K562 (cell line): ENCODE results near the gene SLC44A1. TPM values are rescaled to one million over a fixed set of nuclear protein-coding genes. Genes with fewer than 3 reads are reported as not detected.

Experiments
- ATAC-seq: fragments of 200-7000 bp; cut with Tn5 transposase; 3 replicates; pipeline ENCODE4 v1.9.1; 2020; ENCODE audit warnings: moderate library complexity
- BruUV-seq: library from RNA; stranded (reverse); fragments of 400-500 nt; replicated peaks from 2 replicates; lab custom pipeline; 2021; lab: Mats Ljungman, UMichigan
- CTCF ChIA-PET: fragments of 300-600 bp; formaldehyde crosslinking; extraction: SDS; loops from one replicate; lab custom pipeline; 2021; ENCODE audit warnings: low intra/inter-chr PET ratio; lab: Yijun Ruan, JAX
- POLR2A ChIA-PET: fragments of 300-600, 350-650 bp; sonication (Branson Sonifier 250); formaldehyde crosslinking; extraction: SDS; loops from one replicate; lab custom pipeline; 2021; ENCODE audit warnings: antibody characterized with exemption, inconsistent platforms; lab: Yijun Ruan, JAX
- DNase-seq, 4 experiments: peaks; one replicate each; pipeline versions ENCODE4 v3.0.0 to v3.0.0-alpha.2; 2011 to 2018; ENCODE audit warnings: low spot score in 3 of 4, mixed read lengths in 3 of 4; ENCODE audit errors: extremely low read depth in 1 of 4
- FAIRE-seq: peaks from 2 replicates; lab custom pipeline; 2011; peaks lifted over from hg19 to GRCh38; lab: Jason Lieb, UNC
- H2AFZ ChIP-seq: 2 replicates; pipeline ENCODE4 v1.6.0; 2011; ENCODE audit warnings: low read depth, low read length, control low read depth, inconsistent platforms
- H3K27ac ChIP-seq: fragments of 200-600 bp; 3 replicates; pipeline ENCODE4 v1.8.0; 2011; ENCODE audit warnings: low read depth, mild to moderate bottlenecking, control low read depth, inconsistent platforms, low read length, moderate library complexity, mixed read lengths; ENCODE audit errors: extremely low read depth
- H3K27me3 ChIP-seq, 2 experiments: fragments of 300-600 bp in 1 of 2; 2 replicates in 1 of 2; 3 replicates in 1 of 2; pipeline versions ENCODE4 v1.6.0 to v1.8.0; 2011; ENCODE audit warnings: inconsistent platforms in 2 of 2, low read length in 2 of 2, mild to moderate bottlenecking in 1 of 2, mixed read lengths in 1 of 2, moderate library complexity in 1 of 2; ENCODE audit not compliant: control insufficient read depth in 2 of 2, insufficient read depth in 2 of 2
- H3K36me3 ChIP-seq: fragments of 300-600 bp; 3 replicates; pipeline ENCODE4 v1.8.0; 2011; ENCODE audit warnings: mild to moderate bottlenecking, low read length, inconsistent platforms; ENCODE audit not compliant: control insufficient read depth, insufficient read depth
- H3K4me1 ChIP-seq, 2 experiments: fragments of 200-600 bp in 1 of 2; replicated peaks in 1 of 2; 2 replicates in 1 of 2; 3 replicates in 1 of 2; pipeline versions ENCODE4 v1.5.1 to v1.8.0; 2011; ENCODE audit warnings: inconsistent platforms in 2 of 2, low read length in 2 of 2, mild to moderate bottlenecking in 1 of 2, mixed read lengths in 1 of 2, moderate library complexity in 1 of 2; ENCODE audit not compliant: control insufficient read depth in 2 of 2, insufficient read depth in 2 of 2
- H3K4me2 ChIP-seq: 2 replicates; pipeline ENCODE4 v1.6.1; 2011; ENCODE audit warnings: low read length, control low read depth, inconsistent platforms, mixed read lengths; ENCODE audit not compliant: insufficient read depth
- H3K4me3 ChIP-seq: fragments of 200-600 bp; sonication (generic), shearing (Covaris generic); 2 replicates; pipeline ENCODE4 v1.5.1; 2016; ENCODE audit warnings: control low read depth, inconsistent platforms
- H3K79me2 ChIP-seq: fragments of 200-600 bp; 3 replicates; pipeline ENCODE4 v1.8.0; 2011; ENCODE audit warnings: low read length, inconsistent platforms; ENCODE audit not compliant: control insufficient read depth, insufficient read depth
- H3K9ac ChIP-seq, 2 experiments: 2 replicates each; pipeline versions ENCODE4 v1.6.0 to v1.6.1; 2011; ENCODE audit warnings: low read depth in 2 of 2, low read length in 2 of 2, control low read depth in 1 of 2, inconsistent platforms in 1 of 2, mild to moderate bottlenecking in 1 of 2, mixed read lengths in 1 of 2; ENCODE audit not compliant: insufficient read depth in 1 of 2
- H3K9me1 ChIP-seq: one replicate; pipeline ENCODE4 v1.6.0; 2011; ENCODE audit warnings: inconsistent platforms, mild to moderate bottlenecking, low read length, moderate library complexity; ENCODE audit not compliant: control insufficient read depth, insufficient read depth
- H3K9me3 ChIP-seq: replicated peaks from 2 replicates; pipeline ENCODE4 v1.5.1; 2011; ENCODE audit warnings: low read depth, low read length, inconsistent platforms; ENCODE audit not compliant: control insufficient read depth, insufficient read depth
- H4K20me1 ChIP-seq: replicated peaks from 2 replicates; pipeline ENCODE4 v1.6.1; 2011; ENCODE audit warnings: low read length, inconsistent platforms, mixed read lengths; ENCODE audit not compliant: control insufficient read depth, insufficient read depth
- C11orf30 ChIP-seq: fragments of 450-650 bp; IDR thresholded peaks from 2 replicates; pipeline ENCODE4 v1.6.1; 2016; ENCODE audit warnings: low read depth, mild to moderate bottlenecking
- HDAC2 ChIP-seq: fragments of 450-650 bp; IDR thresholded peaks from 2 replicates; pipeline ENCODE4 v1.6.1; 2016; ENCODE audit warnings: mild to moderate bottlenecking
- MAFF ChIP-seq: IDR thresholded peaks from 2 replicates; pipeline ENCODE4 v1.6.1; 2012; ENCODE audit warnings: low read length, improper control_type of control experiment
- MAFG ChIP-seq: fragments of 450-650 bp; conservative IDR thresholded peaks from 2 replicates; pipeline ENCODE4 v1.6.1; 2016; ENCODE audit warnings: missing genetic modification characterization, missing compliant biosample characterization
- MAZ ChIP-seq, 2 experiments: fragments of 450-650 bp in 1 of 2; sonication (generic) in 1 of 2; formaldehyde crosslinking; IDR thresholded peaks in 1 of 2; conservative IDR thresholded peaks in 1 of 2; 2 replicates each; pipeline versions ENCODE4 v1.4.0 to v1.5.0; 2020; ENCODE audit warnings: mild to moderate bottlenecking in 1 of 2, missing genetic modification reagents in 1 of 2
- RBFOX2 ChIP-seq: fragments of 200-400 bp; formaldehyde crosslinking; IDR thresholded peaks from 2 replicates; pipeline ENCODE4 v1.6.1; 2017; ENCODE audit warnings: low read depth, mild to moderate bottlenecking, low read length, moderate library complexity
- RBM15 ChIP-seq: fragments of 200-400 bp; formaldehyde crosslinking; IDR thresholded peaks from 2 replicates; pipeline ENCODE4 v1.6.1; 2018; ENCODE audit warnings: mild to moderate bottlenecking, low read length, moderate library complexity; ENCODE audit not compliant: insufficient read depth
- SRF ChIP-seq, 2 experiments: fragments of 250-450, 450-650 bp in 1 of 2; sonication (Bioruptor Pico) in 1 of 2; sonication (generic) in 1 of 2; formaldehyde crosslinking; IDR thresholded peaks; 2 replicates each; pipeline versions ENCODE4 v1.5.0 to v1.5.1; 2020 to 2022; ENCODE audit warnings: mild to moderate bottlenecking in 1 of 2, missing genetic modification reagents in 1 of 2
- TARDBP ChIP-seq: fragments of 450-650 bp; IDR thresholded peaks from 2 replicates; pipeline ENCODE4 v1.6.1; 2016
- ZNF224 ChIP-seq: sonication (generic); formaldehyde crosslinking; IDR thresholded peaks from 2 replicates; pipeline ENCODE4 v1.8.0; 2022; ENCODE audit warnings: mild to moderate bottlenecking, missing genetic modification reagents
- ZNF253 ChIP-seq: fragments of 250-450 bp; sonication (Bioruptor Pico); conservative IDR thresholded peaks from 2 replicates; pipeline ENCODE4 v1.6.1; 2021; ENCODE audit warnings: mild to moderate bottlenecking
- ZNF316 ChIP-seq: fragments of 450-650 bp; IDR thresholded peaks from 2 replicates; pipeline ENCODE4 v1.6.1; 2016
- ZNF717 ChIP-seq: fragments of 250-450 bp; sonication (Bioruptor Pico); IDR thresholded peaks from 2 replicates; pipeline ENCODE4 v1.5.0; 2021
- WGBS: fragments of 100-300 bp; shearing (Covaris generic); methylation state at CpG from one replicate; pipeline ENCODE4 v1.1.6; 2016; ENCODE audit warnings: low coverage, mixed read lengths; ENCODE audit not compliant: insufficient coverage; ENCODE audit errors: missing lambda C conversion rate; 5-methylcytosine and 5-hydroxymethylcytosine counted together
- in situ Hi-C: fragments of 300-500 bp; cut with MboI; formaldehyde crosslinking; loops from 4 replicates; pipeline ENCODE4 v1.15.0; 2018; ENCODE audit warnings: inconsistent platforms, mixed read lengths
- intact Hi-C: fragments of 100-400 bp; cut with micrococcal nuclease; formaldehyde crosslinking; loops from 2 replicates; pipeline ENCODE4 v1.14.2; 2022
- polyA plus RNA-seq, 8 experiments: library from polyadenylated mRNA; depleted of rRNA in 4 of 8; stranded (reverse) in 5 of 8; unstranded in 3 of 8; fragments of >200 nt; fragmentation: Nextera tagmentation in 2 of 8; fragmentation: Illumina TruSeq in 1 of 8; extraction: Ambion mirVana in 2 of 8; extraction: Trizol in 1 of 8; gene quantifications; 2 replicates each; pipeline versions ENCODE4 v1.2.1 to v1.2.3, GENCODE V29; 2011 to 2014; ENCODE audit warnings: inconsistent platforms in 1 of 8, missing spikeins in 1 of 8
- total RNA-seq, 7 experiments: library from RNA; depleted of rRNA in 6 of 7; stranded (reverse); fragments of >200 nt in 6 of 7; fragmentation: Illumina TruSeq in 2 of 7; extraction: Trizol in 2 of 7; gene quantifications; 2 replicates each; pipeline versions ENCODE4 v1.2.1 to v1.2.3, GENCODE V29; 2011 to 2021; ENCODE audit warnings: low replicate concordance in 1 of 7
- TF ChIP-seq, protein P1 (sequence below): fragments of 450-650 bp; IDR thresholded peaks from 2 replicates; pipeline ENCODE4 v1.6.1; 2016
- TF ChIP-seq, protein P2 (sequence below): fragments of 450-650 bp; IDR thresholded peaks from 2 replicates; pipeline ENCODE4 v1.7.1; 2018; ENCODE audit warnings: mild to moderate bottlenecking, low read depth; ENCODE audit not compliant: partially characterized antibody

SLC44A1 gene
- total and polyA plus RNA-seq, 9 of the 15 experiments (the other 6 are each of a cell fraction or from before 2014, with no cell fraction given) = 0.11 to 0.59 (median 0.30) TPM

DNA sequence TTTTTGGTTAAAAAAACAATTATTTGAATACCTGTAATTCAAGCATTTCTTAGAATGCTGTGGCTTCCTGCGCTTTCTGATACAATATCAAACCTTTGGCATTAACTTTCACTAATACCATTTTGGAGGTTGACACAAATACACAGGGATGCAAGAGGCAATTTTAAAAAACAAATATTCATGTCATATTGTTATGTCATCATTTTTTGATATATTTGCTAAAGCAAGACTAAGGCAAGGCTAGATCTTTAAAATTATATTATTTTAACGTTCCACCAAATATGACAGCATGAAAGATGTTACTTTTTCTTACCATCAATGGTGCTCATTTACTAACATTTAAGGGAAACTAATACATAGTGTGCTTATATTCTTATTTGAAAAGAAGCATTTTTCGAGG lies 110.0 kb downstream of the SLC44A1 start:
- no peak for FAIRE-seq
- no peaks in the 10 kb centered on the region for H3K36me3 ChIP-seq
- no peak for DNase-seq
- POLR2A ChIA-PET = no interaction called here
- in situ Hi-C loops = no loop called here
- H4K20me1 ChIP-seq = no peaks in the 10 kb centered on the region
- BruUV-seq = no TSS peak
- H3K27ac ChIP-seq = no peak overlapping the region
- H3K4me1 ChIP-seq = no peaks in the 10 kb centered on the region
- H3K4me2 ChIP-seq = no peak overlapping the region
- H3K27me3 ChIP-seq = no peaks in the 10 kb centered on the region
- H3K9me3 ChIP-seq = no peaks in the 10 kb centered on the region
- 12% methylated on average over 3 of the region's 3 CpGs for WGBS
- intact Hi-C loops = no loop called here
- ATAC-seq = no peak
- CTCF ChIA-PET = no interaction called here
- H3K79me2 ChIP-seq = no peaks in the 10 kb centered on the region
- no peak overlapping the region for H2AFZ ChIP-seq
- H3K9me1 ChIP-seq = no peaks in the 10 kb centered on the region
- no peak overlapping the region for H3K4me3 ChIP-seq
- H3K9ac ChIP-seq = no peak overlapping the region
- TF ChIP-seq ZNF316 (peak; percentile 71), C11orf30 (peak; percentile 52), MAFF (peak; percentile 30; the same call in 1 of the 2 replicates), MAFG (peak; percentile 32), HDAC2 (no peak)

DNA sequence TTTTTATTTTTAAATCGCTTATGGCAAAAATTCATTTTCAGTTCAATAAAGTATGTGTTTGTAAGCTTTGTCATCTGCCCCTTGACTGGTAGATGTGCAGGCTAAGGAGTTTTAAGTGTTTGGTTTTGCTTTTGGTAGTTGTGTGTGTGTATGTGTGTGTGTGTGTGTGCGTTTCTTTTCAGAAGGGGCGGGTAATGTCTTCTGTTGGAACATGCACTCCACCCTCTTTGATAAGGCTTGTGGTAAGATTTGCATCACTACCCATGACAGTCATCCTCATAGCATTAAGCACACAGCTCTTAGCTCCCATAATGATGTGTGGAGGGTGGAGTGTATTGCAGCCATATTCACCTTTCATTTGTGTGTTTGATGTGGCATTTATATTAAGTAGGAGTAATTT lies 111.3 kb downstream of the SLC44A1 start:
- in situ Hi-C loops = no loop called here
- DNase-seq (peak in 3 of 4 experiments; percentile 2 to 15 (median 10)), FAIRE-seq (peak; percentile 54), ATAC-seq (peak; percentile 62; the same call in 2 of the 3 replicates)
- H3K9me3 ChIP-seq = no peaks in the 10 kb centered on the region
- 5% methylated on average over 3 of the region's 3 CpGs for WGBS
- ChIA-PET POLR2A (no interaction called here), CTCF (no interaction called here)
- intact Hi-C loops = no loop called here
- no peaks in the 10 kb centered on the region for H3K9me1 ChIP-seq
- H3K27me3 ChIP-seq = no peaks in the 10 kb centered on the region
- no peak overlapping the region for H2AFZ ChIP-seq
- H3K4me2 ChIP-seq = no peak overlapping the region
- BruUV-seq = no TSS peak
- no peaks in the 10 kb centered on the region for H3K79me2 ChIP-seq
- H4K20me1 ChIP-seq = no peaks in the 10 kb centered on the region
- H3K4me3 ChIP-seq = no peak overlapping the region
- no peaks in the 10 kb centered on the region for H3K36me3 ChIP-seq
- no peak overlapping the region for H3K9ac ChIP-seq
- H3K27ac ChIP-seq = no peak overlapping the region
- no peaks in the 10 kb centered on the region for H3K4me1 ChIP-seq
- no peak; a peak in 1 of 4 replicates for TF ChIP-seq MAZ (CRISPR knock-in tag; conservative IDR thresholded peaks at IDR 0.05 in 1 of 2, IDR thresholded peaks at IDR 0.05 in 1 of 2)
- no peak for TF ChIP-seq ZNF224
- TF ChIP-seq ZNF253 = no peak
- TF ChIP-seq, protein P1, sequence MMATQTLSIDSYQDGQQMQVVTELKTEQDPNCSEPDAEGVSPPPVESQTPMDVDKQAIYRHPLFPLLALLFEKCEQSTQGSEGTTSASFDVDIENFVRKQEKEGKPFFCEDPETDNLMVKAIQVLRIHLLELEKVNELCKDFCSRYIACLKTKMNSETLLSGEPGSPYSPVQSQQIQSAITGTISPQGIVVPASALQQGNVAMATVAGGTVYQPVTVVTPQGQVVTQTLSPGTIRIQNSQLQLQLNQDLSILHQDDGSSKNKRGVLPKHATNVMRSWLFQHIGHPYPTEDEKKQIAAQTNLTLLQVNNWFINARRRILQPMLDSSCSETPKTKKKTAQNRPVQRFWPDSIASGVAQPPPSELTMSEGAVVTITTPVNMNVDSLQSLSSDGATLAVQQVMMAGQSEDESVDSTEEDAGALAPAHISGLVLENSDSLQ = no peak
- no peak for TF ChIP-seq TARDBP
- no peak for TF ChIP-seq RBFOX2
- TF ChIP-seq SRF (CRISPR knock-in tag; IDR thresholded peaks at IDR 0.05) = no peak
- no peak for TF ChIP-seq ZNF717 (CRISPR knock-in tag)
- TF ChIP-seq, protein P2, sequence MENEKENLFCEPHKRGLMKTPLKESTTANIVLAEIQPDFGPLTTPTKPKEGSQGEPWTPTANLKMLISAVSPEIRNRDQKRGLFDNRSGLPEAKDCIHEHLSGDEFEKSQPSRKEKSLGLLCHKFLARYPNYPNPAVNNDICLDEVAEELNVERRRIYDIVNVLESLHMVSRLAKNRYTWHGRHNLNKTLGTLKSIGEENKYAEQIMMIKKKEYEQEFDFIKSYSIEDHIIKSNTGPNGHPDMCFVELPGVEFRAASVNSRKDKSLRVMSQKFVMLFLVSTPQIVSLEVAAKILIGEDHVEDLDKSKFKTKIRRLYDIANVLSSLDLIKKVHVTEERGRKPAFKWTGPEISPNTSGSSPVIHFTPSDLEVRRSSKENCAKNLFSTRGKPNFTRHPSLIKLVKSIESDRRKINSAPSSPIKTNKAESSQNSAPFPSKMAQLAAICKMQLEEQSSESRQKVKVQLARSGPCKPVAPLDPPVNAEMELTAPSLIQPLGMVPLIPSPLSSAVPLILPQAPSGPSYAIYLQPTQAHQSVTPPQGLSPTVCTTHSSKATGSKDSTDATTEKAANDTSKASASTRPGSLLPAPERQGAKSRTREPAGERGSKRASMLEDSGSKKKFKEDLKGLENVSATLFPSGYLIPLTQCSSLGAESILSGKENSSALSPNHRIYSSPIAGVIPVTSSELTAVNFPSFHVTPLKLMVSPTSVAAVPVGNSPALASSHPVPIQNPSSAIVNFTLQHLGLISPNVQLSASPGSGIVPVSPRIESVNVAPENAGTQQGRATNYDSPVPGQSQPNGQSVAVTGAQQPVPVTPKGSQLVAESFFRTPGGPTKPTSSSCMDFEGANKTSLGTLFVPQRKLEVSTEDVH = no peak
- TF ChIP-seq RBM15 = no peak
- peak; percentile 56 for TF ChIP-seq MAFG
